Caco-2 (cell line): ENCODE measurements around the gene CYP4F12. TPM values are rescaled to one million over a fixed set of nuclear protein-coding genes. Genes with fewer than 3 reads are reported as not detected.
"Not testable (repeated sequence)": the region's sequence is repeated elsewhere in the genome, so short reads cannot be mapped to it uniquely, and the experiment has no call there.

Experiments used
- BruUV-seq: library from RNA; stranded (reverse); fragments of 400-500 nt; replicated peaks from 2 replicates; lab custom pipeline; 2021; lab: Mats Ljungman, UMichigan
- CTCF ChIA-PET: fragments of 300-600 bp; sonication (Branson Sonifier 250); formaldehyde crosslinking; loops from one replicate; lab custom pipeline; 2022; ENCODE audit warnings: antibody characterized with exemption; lab: Charles Lee
- POLR2A ChIA-PET: fragments of 300-600 bp; sonication (Branson Sonifier 250); formaldehyde crosslinking; loops from one replicate; lab custom pipeline; 2022; ENCODE audit warnings: antibody characterized with exemption; lab: Charles Lee
- DNase-seq, 2 experiments: peaks; one replicate each; pipeline versions ENCODE4 v3.0.0 to v3.0.0-alpha.2; 2020 to 2022
- H3K27me3 ChIP-seq: replicated peaks from 2 replicates; pipeline ENCODE4 v1.6.0; 2011; ENCODE audit warnings: low read length; ENCODE audit not compliant: control insufficient read depth, insufficient read depth
- H3K36me3 ChIP-seq: 2 replicates; pipeline ENCODE4 v1.5.1; 2011; ENCODE audit warnings: low read length; ENCODE audit not compliant: control insufficient read depth, insufficient read depth
- H3K4me1 ChIP-seq: fragments of 250-450 bp; sonication (Bioruptor Pico); 2 replicates; pipeline ENCODE4 v1.5.1; 2020; ENCODE audit warnings: mild to moderate bottlenecking
- H3K4me3 ChIP-seq: 2 replicates; pipeline ENCODE4 v1.5.1; 2011; ENCODE audit warnings: low read depth, mild to moderate bottlenecking, control low read depth, low read length
- H3K9me3 ChIP-seq: fragments of 250-450 bp; sonication (Bioruptor Pico); 2 replicates; pipeline ENCODE4 v1.5.1; 2020; ENCODE audit warnings: mild to moderate bottlenecking, moderate library complexity
- H3K27ac Mint-ChIP-seq: one replicate; pipeline ENCODE4 v1.8.0; 2022; ENCODE audit warnings: mixed read lengths; ENCODE audit not compliant: unreplicated experiment
- H3K27me3 Mint-ChIP-seq: one replicate; pipeline ENCODE4 v1.8.0; 2022; ENCODE audit warnings: mixed read lengths; ENCODE audit not compliant: insufficient read depth, unreplicated experiment
- H3K36me3 Mint-ChIP-seq: one replicate; pipeline ENCODE4 v1.8.0; 2022; ENCODE audit warnings: mild to moderate bottlenecking, mixed read lengths; ENCODE audit not compliant: insufficient read depth, unreplicated experiment
- H3K4me1 Mint-ChIP-seq: one replicate; pipeline ENCODE4 v1.8.0; 2022; ENCODE audit warnings: low read depth, mixed read lengths; ENCODE audit not compliant: unreplicated experiment
- H3K4me3 Mint-ChIP-seq: one replicate; pipeline ENCODE4 v1.8.0; 2022; ENCODE audit warnings: mild to moderate bottlenecking, moderate library complexity, mixed read lengths; ENCODE audit not compliant: unreplicated experiment
- H3K9me3 Mint-ChIP-seq: one replicate; pipeline ENCODE4 v1.8.0; 2022; ENCODE audit warnings: mixed read lengths; ENCODE audit not compliant: unreplicated experiment
- CTCF ChIP-seq, 2 experiments: fragments of 200-600 bp in 1 of 2; IDR thresholded peaks; 1 replicate in 1 of 2; 2 replicates in 1 of 2; pipeline versions ENCODE4 v1.5.1 to v1.8.0; 2011 to 2022; ENCODE audit warnings: antibody characterized with exemption in 1 of 2, control low read depth in 1 of 2, inconsistent platforms in 1 of 2, low read depth in 1 of 2, low read length in 1 of 2, mild to moderate bottlenecking in 1 of 2, moderate library complexity in 1 of 2; ENCODE audit not compliant: insufficient read depth in 1 of 2, severe bottlenecking in 1 of 2, unreplicated experiment in 1 of 2
- intact Hi-C: fragments of 100-400 bp; cut with micrococcal nuclease; formaldehyde crosslinking; loops from one replicate; pipeline ENCODE4 v1.10.0; 2022; ENCODE audit not compliant: unreplicated experiment
- total RNA-seq: library from RNA; stranded (reverse); gene quantifications from 2 replicates; pipeline ENCODE4 v1.2.3, GENCODE V29; 2022

CYP4F12 gene
- total RNA-seq, 1 experiment from 2014 or later, result 0.16 TPM

DNA sequence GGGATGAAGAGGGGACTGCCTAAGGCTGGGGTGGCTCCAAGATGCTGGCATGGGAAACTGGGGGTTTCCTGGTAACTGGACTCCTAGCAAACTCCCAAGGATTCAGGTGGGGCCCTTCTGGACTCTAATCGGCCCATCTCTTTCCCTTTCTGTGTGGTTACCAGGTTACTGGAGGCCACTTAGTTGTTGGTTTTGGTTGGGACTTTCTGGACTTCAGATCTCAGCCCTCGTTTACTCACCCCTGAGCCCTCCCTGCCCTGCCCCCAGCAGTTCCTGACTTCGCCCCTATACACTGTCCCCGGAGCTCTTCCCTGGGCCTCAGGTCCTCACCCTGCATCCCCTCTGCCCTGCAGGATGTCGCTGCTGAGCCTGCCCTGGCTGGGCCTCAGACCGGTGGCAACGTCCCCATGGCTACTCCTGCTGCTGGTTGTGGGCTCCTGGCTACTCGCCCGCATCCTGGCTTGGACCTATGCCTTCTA, 328 bp downstream of the CYP4F12 start:
- Histone ChIP-seq H3K4me3 (no peak overlapping the region), H3K27me3 (no peaks in the 10 kb centered on the region), H3K9me3 (no peaks in the 10 kb centered on the region), H3K36me3 (no peaks in the 10 kb centered on the region), H3K4me1 (no peaks in the 10 kb centered on the region)
- H3K4me3 Mint-ChIP-seq, result no peak overlapping the region
- intact Hi-C loops, result no loop called here
- no TSS peak for BruUV-seq
- peaks cover 10% of the 10 kb centered on the region for H3K27me3 Mint-ChIP-seq
- DNase-seq, result no peak
- no peaks in the 10 kb centered on the region for H3K36me3 Mint-ChIP-seq
- no peak for TF ChIP-seq CTCF (IDR thresholded peaks at IDR 0.05; ENCODE audit: insufficient read depth in 1 of 2, low read depth in 1 of 2, low read length in 1 of 2, severe bottlenecking in 1 of 2, unreplicated experiment in 1 of 2)
- H3K27ac Mint-ChIP-seq, result no peak overlapping the region
- ChIA-PET CTCF (no interaction called here), POLR2A (no interaction called here)
- no peaks in the 10 kb centered on the region for H3K4me1 Mint-ChIP-seq
- H3K9me3 Mint-ChIP-seq, result peaks cover 4% of the 10 kb centered on the region

DNA sequence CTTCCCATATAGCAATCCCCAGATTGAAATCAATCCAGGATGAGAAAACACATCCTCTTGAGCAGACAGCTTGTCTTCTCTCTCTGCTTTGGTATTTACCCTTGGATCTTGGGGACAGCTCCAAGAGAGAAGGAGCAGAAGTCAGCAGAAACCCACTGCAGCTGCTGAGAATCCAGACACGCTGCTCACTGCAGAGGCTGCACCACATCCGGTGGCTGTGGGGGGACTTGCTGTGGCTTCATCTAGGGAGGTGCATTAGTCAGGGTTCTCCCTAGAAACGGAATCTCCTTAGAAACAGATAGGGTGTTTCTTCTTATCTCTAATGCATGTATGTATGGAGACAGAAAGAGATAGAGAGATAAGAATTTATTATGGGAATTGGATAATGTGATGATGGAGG, 2.7 kb downstream of the CYP4F12 start:
- no peaks in the 10 kb centered on the region for H3K27me3 ChIP-seq
- peaks cover 10% of the 10 kb centered on the region for H3K27me3 Mint-ChIP-seq
- no peaks in the 10 kb centered on the region for H3K36me3 Mint-ChIP-seq
- no peak overlapping the region for H3K4me3 Mint-ChIP-seq
- no peak overlapping the region for H3K27ac Mint-ChIP-seq
- intact Hi-C loops, result no loop called here
- no peak for DNase-seq
- BruUV-seq, result no TSS peak
- CTCF ChIA-PET, result no interaction called here
- H3K4me3 ChIP-seq, result no peak overlapping the region
- H3K4me1 ChIP-seq, result no peaks in the 10 kb centered on the region
- no peaks in the 10 kb centered on the region for H3K36me3 ChIP-seq
- TF ChIP-seq CTCF (IDR thresholded peaks at IDR 0.05; ENCODE audit: insufficient read depth in 1 of 2, low read depth in 1 of 2, low read length in 1 of 2, severe bottlenecking in 1 of 2, unreplicated experiment in 1 of 2), result no peak
- H3K4me1 Mint-ChIP-seq, result no peaks in the 10 kb centered on the region
- H3K9me3 ChIP-seq, result no peaks in the 10 kb centered on the region
- POLR2A ChIA-PET, result no interaction called here
- peaks cover 6% of the 10 kb centered on the region for H3K9me3 Mint-ChIP-seq

DNA sequence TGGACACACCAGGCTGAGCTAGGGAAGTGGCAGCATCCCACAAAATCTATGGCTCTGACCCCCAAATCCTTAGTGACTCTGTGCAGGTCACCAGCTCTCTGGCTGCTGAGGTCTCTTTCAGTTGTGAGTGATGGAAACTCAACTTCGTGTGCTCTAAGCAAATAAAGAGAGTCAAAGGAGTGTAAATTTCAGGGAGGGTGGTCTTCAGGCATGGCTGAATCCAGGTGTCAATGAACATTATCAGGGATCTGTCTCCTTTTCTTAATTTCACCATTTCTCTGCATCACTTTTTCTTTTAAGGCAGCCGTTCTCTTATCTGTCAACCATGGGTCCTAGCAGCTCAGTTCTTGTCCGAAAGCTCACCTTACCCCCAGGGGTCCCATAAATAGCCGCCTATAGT, 6.2 kb downstream of the CYP4F12 start:
- ChIA-PET CTCF (no interaction called here), POLR2A (no interaction called here)
- Mint-ChIP-seq H3K27ac (no peak overlapping the region), H3K36me3 (no peaks in the 10 kb centered on the region), H3K27me3 (peaks cover 10% of the 10 kb centered on the region), H3K4me1 (no peaks in the 10 kb centered on the region), H3K4me3 (no peak overlapping the region), H3K9me3 (peaks cover 6% of the 10 kb centered on the region)
- TF ChIP-seq CTCF (IDR thresholded peaks at IDR 0.05; ENCODE audit: insufficient read depth in 1 of 2, low read depth in 1 of 2, low read length in 1 of 2, severe bottlenecking in 1 of 2, unreplicated experiment in 1 of 2), result no peak
- no peaks in the 10 kb centered on the region for H3K36me3 ChIP-seq
- no peaks in the 10 kb centered on the region for H3K27me3 ChIP-seq
- BruUV-seq, result no TSS peak
- H3K4me1 ChIP-seq, result no peaks in the 10 kb centered on the region
- DNase-seq, result no peak
- H3K9me3 ChIP-seq, result no peaks in the 10 kb centered on the region
- intact Hi-C loops, result no loop called here
- H3K4me3 ChIP-seq, result no peak overlapping the region

- H3K9me3 Mint-ChIP-seq, CTCF ChIA-PET, DNase-seq, POLR2A ChIA-PET, H3K9me3 ChIP-seq, H3K36me3 ChIP-seq, H3K4me3 ChIP-seq, H3K36me3 Mint-ChIP-seq, BruUV-seq, H3K27me3 ChIP-seq, H3K4me3 Mint-ChIP-seq, H3K4me1 ChIP-seq, intact Hi-C loops, H3K27me3 Mint-ChIP-seq, H3K27ac Mint-ChIP-seq, H3K4me1 Mint-ChIP-seq: not testable (repeated sequence)
Observed at GRCh38 chr19:15679865-15680264, 7.0 kb downstream of the CYP4F12 start.
